Transverse colon (tissue), 4 donors: Measurements from ENCODE around the gene SHISA9.

Source experiments
- CTCF ChIP-seq, 5 experiments: fragments of 200-600 bp in 3 of 5; fragments of 450-650 bp in 2 of 5; sonication (generic) in 3 of 5; IDR thresholded peaks; 1 replicate in 2 of 5; 2 replicates in 3 of 5; pipeline ENCODE4 v1.5.1; 2016 to 2017; ENCODE audit warnings: antibody characterized with exemption in 5 of 5, inconsistent platforms in 3 of 5, mild to moderate bottlenecking in 2 of 5, moderate library complexity in 1 of 5
- POLR2AphosphoS5 ChIP-seq, 3 donors: sonication (generic); formaldehyde crosslinking; IDR thresholded peaks; one replicate each; pipeline ENCODE4 v1.6.1; 2016; ENCODE audit warnings: antibody characterized with exemption in 3 of 3

GRCh38 chr16:12899529-12900143 lies 1.8 kb upstream of the SHISA9 start:
- TF ChIP-seq CTCF (IDR thresholded peaks at IDR 0.05) (no peak), POLR2AphosphoS5 (IDR thresholded peaks at IDR 0.05) (no peak)
